Gastrocnemius medialis (tissue), 4 donors: ENCODE results near the gene AIFM2. TPM values are rescaled to one million over a fixed set of nuclear protein-coding genes. Genes with fewer than 3 reads are reported as not detected.

ENCODE experiments used
- ATAC-seq, 2 donors: fragments of 150-250 bp; one replicate each; pipeline ENCODE4 v1.9.1; 2016
- DNase-seq, 2 donors: peaks; one replicate each; pipeline ENCODE4 v3.0.0-alpha.2; 2019
- H3K27ac ChIP-seq, 4 donors: fragments of 200-600 bp; sonication (generic); 1 replicate in 1 of 4; 2 replicates in 3 of 4; pipeline ENCODE4 v1.5.1; 2016 to 2018; ENCODE audit warnings: mild to moderate bottlenecking in 2 of 4, moderate library complexity in 1 of 4
- H3K27me3 ChIP-seq, 3 donors: fragments of 200-600 bp; sonication (generic) in 2 of 3; 1 replicate in 1 of 3; 2 replicates in 2 of 3; pipeline versions ENCODE4 v1.5.1 to v1.6.0; 2016 to 2019; ENCODE audit warnings: mild to moderate bottlenecking in 1 of 3, moderate library complexity in 1 of 3
- H3K36me3 ChIP-seq, 2 donors: fragments of 200-600 bp; sonication (generic) in 1 of 2; one replicate each; pipeline ENCODE4 v1.5.1; 2017 to 2018
- H3K4me1 ChIP-seq, 2 donors: fragments of 200-600 bp; sonication (generic) in 1 of 2; one replicate each; pipeline ENCODE4 v1.5.1; 2016 to 2017; ENCODE audit warnings: mild to moderate bottlenecking in 2 of 2
- H3K4me3 ChIP-seq, 4 donors: fragments of 200-600 bp; sonication (generic) in 3 of 4; 1 replicate in 1 of 4; 2 replicates in 3 of 4; pipeline ENCODE4 v1.5.1; 2016 to 2019; ENCODE audit warnings: mild to moderate bottlenecking in 2 of 4
- H3K9me3 ChIP-seq, 3 donors: fragments of 200-600 bp; sonication (generic) in 2 of 3; 1 replicate in 1 of 3; 2 replicates in 2 of 3; pipeline ENCODE4 v1.5.1; 2016 to 2019
- CTCF ChIP-seq, 5 experiments: fragments of 450-650 bp in 3 of 5; fragments of 200-600 bp in 2 of 5; sonication (generic) in 2 of 5; IDR thresholded peaks in 4 of 5; conservative IDR thresholded peaks in 1 of 5; 1 replicate in 4 of 5; 2 replicates in 1 of 5; pipeline ENCODE4 v1.5.1; 2016 to 2019; ENCODE audit warnings: antibody characterized with exemption in 5 of 5, mild to moderate bottlenecking in 3 of 5, moderate library complexity in 3 of 5
- POLR2A ChIP-seq, 2 donors: fragments of 450-650 bp; IDR thresholded peaks; one replicate each; pipeline ENCODE4 v1.6.1; 2017; ENCODE audit warnings: antibody characterized with exemption in 2 of 2, mild to moderate bottlenecking in 2 of 2, moderate library complexity in 2 of 2
- in situ Hi-C, 4 donors: fragments of 200-750 bp; cut with MboI; loops; one replicate each; pipeline versions ENCODE4 v1.15.0 to v1.8.0; 2017; ENCODE audit warnings: low sequenced_read_pairs in 4 of 4
- intact Hi-C: fragments of 100-400 bp; cut with DNase I; formaldehyde crosslinking; loops from one replicate; pipeline ENCODE4 v1.15.1; 2023; ENCODE audit warnings: low total_unique reads
- total RNA-seq, 4 donors: library from RNA; depleted of rRNA; stranded (reverse); fragments of >200 nt; gene quantifications; one replicate each; pipeline versions ENCODE4 v1.1.0 to v1.2.3, GENCODE V29; 2016

Gene AIFM2
- total RNA-seq, 4 donors from 2014 or later: 6.8 to 11.0 (median 9.8) TPM

- intact Hi-C loops: loop anchor here (10.0 kb wide), 2 partner anchors 235 to 1725 kb away; no protein-coding TSS in a partner anchor
- H3K27me3 ChIP-seq: no peaks in the 10 kb centered on the region
- no peaks in the 10 kb centered on the region for H3K9me3 ChIP-seq
- H3K36me3 ChIP-seq: no peaks in the 10 kb centered on the region
- peaks cover 17 to 18% of the 10 kb centered on the region in 2 donors for H3K4me1 ChIP-seq
- H3K4me3 ChIP-seq: no peak overlapping the region
- in situ Hi-C loops: no loop called here
- TF ChIP-seq CTCF (IDR thresholded peaks at IDR 0.05 in 4 of 5, conservative IDR thresholded peaks at IDR 0.05 in 1 of 5): no peak
- no peak for TF ChIP-seq POLR2A (IDR thresholded peaks at IDR 0.05)
- DNase-seq (no peak), ATAC-seq (no peak)
- H3K27ac ChIP-seq: no peak overlapping the region
Measured at GRCh38 chr10:70139151-70139996, 6.7 kb upstream of the AIFM2 start.

GRCh38 chr10:70137927-70138883 lies 5.6 kb upstream of the AIFM2 start:
- H3K9me3 ChIP-seq: no peaks in the 10 kb centered on the region
- H3K4me3 ChIP-seq: no peak overlapping the region
- no peak overlapping the region for H3K27ac ChIP-seq
- DNase-seq (no peak), ATAC-seq (no peak)
- intact Hi-C loops (loop anchor here (10.0 kb wide), 2 partner anchors 233 to 1727 kb away; no protein-coding TSS in a partner anchor), in situ Hi-C loops (no loop called here)
- TF ChIP-seq CTCF (IDR thresholded peaks at IDR 0.05 in 4 of 5, conservative IDR thresholded peaks at IDR 0.05 in 1 of 5) (no peak), POLR2A (IDR thresholded peaks at IDR 0.05) (no peak)
- H3K4me1 ChIP-seq: peaks cover 20 to 22% of the 10 kb centered on the region in 2 donors
- no peaks in the 10 kb centered on the region for H3K27me3 ChIP-seq
- H3K36me3 ChIP-seq: no peaks in the 10 kb centered on the region

- DNase-seq: no peak
- Histone ChIP-seq H3K27me3 (no peaks in the 10 kb centered on the region), H3K4me1 (peaks cover 23 to 27% of the 10 kb centered on the region in 2 donors), H3K27ac (no peak overlapping the region), H3K9me3 (no peaks in the 10 kb centered on the region), H3K4me3 (no peak overlapping the region), H3K36me3 (no peaks in the 10 kb centered on the region)
- TF ChIP-seq CTCF (IDR thresholded peaks at IDR 0.05 in 4 of 5, conservative IDR thresholded peaks at IDR 0.05 in 1 of 5) (no peak), POLR2A (IDR thresholded peaks at IDR 0.05) (no peak)
- ATAC-seq: no peak
- in situ Hi-C loops (no loop called here), intact Hi-C loops (loop anchor here (10.0 kb wide), 2 partner anchors 232 to 1728 kb away; no protein-coding TSS in a partner anchor)
Measured at GRCh38 chr10:70137135-70137534, 4.5 kb upstream of the AIFM2 start.

GRCh38 chr10:70135684-70136083 lies 3.1 kb upstream of the AIFM2 start:
- peak; percentile 73 to 92 for DNase-seq
- Histone ChIP-seq H3K27ac (peak overlapping the region; percentile 61 to 76 (median 76)), H3K4me1 (peaks cover 34 to 35% of the 10 kb centered on the region in 2 donors), H3K4me3 (no peak overlapping the region), H3K36me3 (no peaks in the 10 kb centered on the region), H3K9me3 (no peaks in the 10 kb centered on the region), H3K27me3 (no peaks in the 10 kb centered on the region)
- peak; percentile 81 to 84 for ATAC-seq
- TF ChIP-seq CTCF (IDR thresholded peaks at IDR 0.05 in 4 of 5, conservative IDR thresholded peaks at IDR 0.05 in 1 of 5) (no peak), POLR2A (IDR thresholded peaks at IDR 0.05) (no peak)
- in situ Hi-C loops (no loop called here), intact Hi-C loops (loop anchor here (10.0 kb wide), 2 partner anchors 231 to 1729 kb away; no protein-coding TSS in a partner anchor)
